GM21381 (cell line): Measurements from ENCODE around the gene PDE3B.
"Not testable (repeated sequence)": the region's sequence is repeated elsewhere in the genome, so short reads cannot be mapped to it uniquely, and the experiment has no call there.

Source experiments
- ATAC-seq: cut with Tn5 transposase; IDR thresholded peaks from one replicate; pipeline ENCODE4 v1.9.1; 2021; ENCODE audit warnings: mild to moderate bottlenecking, moderate library complexity; ENCODE audit not compliant: unreplicated experiment

The PDE3B gene

DNA sequence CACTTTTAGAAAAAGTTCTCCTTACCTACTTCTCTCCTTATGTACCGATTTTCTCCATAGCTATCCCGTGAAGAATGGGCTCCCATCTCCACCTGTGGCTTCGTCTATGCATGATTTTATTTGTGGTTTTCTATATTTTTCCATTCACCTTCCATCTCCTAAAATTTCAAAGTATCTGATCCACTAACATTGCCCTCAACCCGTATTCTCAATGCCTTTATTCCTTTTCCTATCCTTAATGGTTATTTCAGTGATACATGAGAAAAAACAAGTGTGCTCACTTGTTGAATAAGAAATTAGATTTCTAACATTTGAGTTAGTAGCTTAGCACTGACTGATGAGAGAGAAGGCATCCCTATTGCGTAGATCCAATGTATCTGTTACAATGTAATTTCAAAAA is 231.6 kb downstream of the PDE3B start:
- ATAC-seq: no peak

GRCh38 chr11:14881576-14882193 is 238.1 kb downstream of the PDE3B start:
- ATAC-seq: no peak

- no peak for ATAC-seq
These were observed 238.6 kb downstream of the PDE3B start for GRCh38 chr11:14882196-14882595.

DNA sequence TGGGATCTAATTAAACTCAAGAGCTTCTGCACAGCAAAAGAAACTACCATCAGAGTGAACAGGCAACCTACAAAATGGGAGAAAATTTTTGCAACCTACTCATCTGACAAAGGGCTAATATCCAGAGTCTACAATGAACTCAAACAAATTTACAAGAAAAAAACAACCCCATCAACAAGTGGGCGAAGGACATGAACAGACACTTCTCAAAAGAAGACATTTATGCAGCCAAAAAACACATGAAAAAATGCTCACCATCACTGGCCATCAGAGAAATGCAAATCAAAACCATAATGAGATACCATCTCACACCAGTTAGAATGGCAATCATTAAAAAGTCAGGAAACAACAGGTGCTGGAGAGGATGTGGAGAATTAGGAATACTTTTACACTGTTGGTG is 240.1 kb downstream of the PDE3B start:
- not testable (repeated sequence) for ATAC-seq

DNA sequence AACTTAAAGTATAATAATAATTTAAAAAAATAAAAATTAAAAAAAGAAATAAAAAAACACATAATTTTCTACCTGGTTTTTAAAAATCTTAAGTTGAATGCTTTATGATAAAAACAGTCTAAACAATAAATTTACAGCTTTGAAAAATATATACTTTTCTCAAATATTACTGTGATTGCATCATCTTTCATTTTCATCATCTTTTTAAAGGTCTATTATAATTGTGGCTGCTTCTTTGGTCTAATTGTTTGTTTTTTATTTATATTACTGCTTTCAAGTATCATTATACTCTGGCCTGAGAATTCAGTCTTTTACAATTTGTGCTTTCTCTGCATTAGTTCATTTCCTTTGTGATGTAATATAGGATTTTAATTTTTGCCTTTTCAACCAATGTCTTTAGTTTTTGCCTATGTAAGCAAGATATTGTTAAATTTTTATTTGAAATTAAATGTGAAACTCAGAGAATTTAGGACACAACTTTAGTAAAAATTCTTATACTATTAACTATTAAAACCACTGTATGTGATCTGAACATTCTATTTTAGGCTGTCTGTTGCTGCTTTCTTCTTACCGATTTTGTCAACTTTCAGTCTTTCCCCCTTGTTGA is 241.2 kb downstream of the PDE3B start:
- no peak for ATAC-seq

- no peak for ATAC-seq
These were observed 242.9 kb downstream of the PDE3B start for GRCh38 chr11:14886513-14886912.

GRCh38 chr11:14891143-14892035 is 247.8 kb downstream of the PDE3B start:
- ATAC-seq: peak; percentile 46

GRCh38 chr11:14892036-14892556 is 248.5 kb downstream of the PDE3B start, which contains the start of gene CYP2R1:
TSS of gene CYP2R1 (minus strand) at chr11:14892231. CDS start at chr11:14892205, 26 bp downstream.
- ATAC-seq: peak; percentile 96

GRCh38 chr11:14892577-14892976 is 249.0 kb downstream of the PDE3B start:
- ATAC-seq: no peak

- no peak for ATAC-seq
These were observed 251.3 kb downstream of the PDE3B start for GRCh38 chr11:14894657-14895598.

DNA sequence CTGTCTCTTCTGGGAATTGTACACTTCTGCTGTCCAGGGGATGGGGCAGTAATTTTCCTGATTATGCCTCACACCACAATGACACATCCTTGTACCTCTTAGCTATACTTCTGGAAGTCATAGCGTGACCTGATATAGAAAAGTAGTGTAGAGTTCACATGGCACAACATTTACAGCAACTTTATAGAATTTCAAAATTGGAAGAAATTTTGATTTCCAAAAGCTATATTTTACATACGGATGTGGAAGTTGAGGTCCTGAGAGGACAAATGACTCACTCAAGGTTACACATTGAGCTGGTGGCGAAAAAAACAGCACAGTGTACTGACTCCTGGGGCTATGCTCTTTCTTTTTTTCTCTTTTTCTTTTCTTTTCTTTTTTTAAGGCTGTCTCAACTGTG is 254.8 kb downstream of the PDE3B start:
- ATAC-seq: no peak

- no peak for ATAC-seq
These were observed 255.3 kb downstream of the PDE3B start for GRCh38 chr11:14898906-14899305.

DNA sequence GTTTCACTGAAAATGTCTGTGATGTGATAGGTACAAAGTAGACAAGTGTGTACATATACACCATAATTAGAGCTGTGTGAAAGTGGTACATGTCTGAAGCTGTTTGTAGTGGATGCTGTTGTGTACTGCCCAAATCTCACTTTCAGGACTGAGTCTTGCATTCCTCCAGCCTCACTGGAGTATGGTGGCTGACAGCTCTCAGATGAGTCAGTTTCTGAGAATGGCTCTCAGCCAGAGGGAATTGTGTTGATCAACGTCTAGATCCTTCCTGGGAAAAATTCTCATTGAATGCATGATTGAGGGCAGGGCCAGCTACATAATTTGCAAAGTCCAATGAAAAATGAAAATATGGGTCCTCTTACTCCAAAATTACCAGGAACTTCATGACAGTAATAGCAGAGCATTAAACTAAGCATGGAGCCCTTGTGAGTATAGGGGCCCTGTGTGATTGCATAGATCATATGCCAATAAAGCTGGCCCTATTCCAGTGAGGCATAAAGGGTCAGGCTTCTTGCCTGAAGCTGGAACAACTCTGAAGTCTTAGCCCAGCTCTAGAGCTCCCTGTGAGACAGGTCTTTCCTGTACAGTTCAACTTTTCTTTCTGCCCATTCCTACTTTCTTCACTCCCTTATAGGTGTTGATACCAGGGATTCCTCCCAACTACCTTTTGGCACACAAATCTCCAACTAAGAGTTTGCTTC is 259.2 kb downstream of the PDE3B start:
- no peak for ATAC-seq

- peak; percentile 45 for ATAC-seq
These were observed 261.1 kb downstream of the PDE3B start for GRCh38 chr11:14904745-14905103.

DNA sequence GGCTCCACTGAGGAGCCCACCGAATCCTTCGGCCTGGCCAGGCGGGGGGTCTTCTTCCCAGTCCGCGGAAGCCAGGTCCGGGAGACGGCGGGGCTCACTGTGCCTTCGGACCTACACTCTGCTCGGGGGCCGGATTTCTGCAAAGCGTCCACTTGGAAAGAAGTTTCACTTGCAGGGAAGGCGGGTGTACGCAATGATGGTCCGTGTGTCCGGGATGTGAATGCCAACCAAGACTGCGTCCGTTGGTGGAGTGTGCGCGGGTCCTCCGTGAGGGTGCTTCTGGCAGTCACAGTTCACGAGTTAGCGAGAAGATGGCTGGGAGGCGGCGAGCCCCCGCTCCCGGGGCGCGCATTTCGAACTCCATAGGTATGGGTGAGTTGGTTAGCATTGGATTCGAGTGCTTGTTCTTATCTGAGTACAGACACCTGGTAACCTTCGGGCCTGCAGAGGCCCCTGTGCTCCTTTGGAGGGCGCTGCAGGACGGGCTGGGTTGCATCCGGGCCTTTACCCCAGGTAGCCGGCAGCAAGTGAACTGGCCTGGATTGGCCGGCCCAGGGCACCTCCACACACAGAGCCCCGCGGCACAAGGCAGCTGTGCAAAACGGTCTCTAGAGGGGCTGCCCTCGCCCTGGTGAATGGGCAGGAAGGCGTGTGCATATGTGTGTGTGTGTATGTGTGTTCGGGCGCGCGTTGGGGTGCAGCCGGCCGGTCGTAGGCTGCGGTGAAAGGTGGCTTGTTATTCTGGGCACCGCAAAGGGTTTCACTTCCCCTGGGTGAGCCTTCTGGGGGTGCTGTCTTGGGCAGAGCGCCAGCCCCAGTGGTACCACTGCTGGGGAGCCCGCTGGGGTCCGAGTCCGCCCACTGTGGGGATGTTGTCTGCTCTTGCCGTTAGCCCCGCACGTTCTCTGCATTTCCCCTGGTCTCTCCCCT is 261.8 kb downstream of the PDE3B start:
- peak; percentile 64 for ATAC-seq

DNA sequence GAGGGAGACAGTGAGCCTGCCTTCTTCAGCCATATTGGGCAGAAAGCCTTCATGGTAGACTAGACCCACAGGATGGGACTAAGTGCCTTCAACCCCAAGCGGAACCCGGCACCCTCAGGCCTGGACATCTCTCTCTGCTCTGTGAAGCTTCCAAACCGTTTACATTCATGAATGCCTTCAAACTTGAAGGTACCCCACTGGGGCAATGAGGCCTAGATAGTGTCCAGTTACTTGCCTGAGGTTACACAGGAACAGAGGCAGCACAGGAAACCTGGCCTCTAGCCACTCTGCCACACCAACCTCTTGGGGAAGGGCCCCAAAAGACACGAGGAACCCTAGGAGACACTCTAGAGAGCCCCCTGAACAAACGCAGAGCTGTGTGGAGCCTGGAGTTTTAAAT is 263.0 kb downstream of the PDE3B start:
- no peak for ATAC-seq

DNA sequence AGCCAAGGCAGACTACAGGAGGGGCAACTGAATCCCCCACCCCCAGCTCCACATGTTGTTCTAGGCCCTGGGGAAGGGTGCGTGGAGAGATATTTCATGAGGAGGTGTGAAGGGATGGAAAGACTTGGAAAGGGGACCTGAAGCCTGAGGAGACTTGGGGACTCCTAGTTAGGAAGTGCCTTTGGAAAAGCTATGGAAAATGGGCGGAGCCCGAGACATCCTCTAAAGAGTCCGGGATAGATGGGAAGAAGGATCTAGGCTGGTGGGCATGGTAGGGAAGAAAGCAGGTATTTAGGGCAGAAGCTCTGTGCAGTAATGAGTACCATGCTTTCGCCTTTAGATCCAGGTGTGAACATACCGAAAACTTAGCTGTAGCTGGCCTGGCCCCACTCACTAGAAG is 263.4 kb downstream of the PDE3B start:
- ATAC-seq: no peak

DNA sequence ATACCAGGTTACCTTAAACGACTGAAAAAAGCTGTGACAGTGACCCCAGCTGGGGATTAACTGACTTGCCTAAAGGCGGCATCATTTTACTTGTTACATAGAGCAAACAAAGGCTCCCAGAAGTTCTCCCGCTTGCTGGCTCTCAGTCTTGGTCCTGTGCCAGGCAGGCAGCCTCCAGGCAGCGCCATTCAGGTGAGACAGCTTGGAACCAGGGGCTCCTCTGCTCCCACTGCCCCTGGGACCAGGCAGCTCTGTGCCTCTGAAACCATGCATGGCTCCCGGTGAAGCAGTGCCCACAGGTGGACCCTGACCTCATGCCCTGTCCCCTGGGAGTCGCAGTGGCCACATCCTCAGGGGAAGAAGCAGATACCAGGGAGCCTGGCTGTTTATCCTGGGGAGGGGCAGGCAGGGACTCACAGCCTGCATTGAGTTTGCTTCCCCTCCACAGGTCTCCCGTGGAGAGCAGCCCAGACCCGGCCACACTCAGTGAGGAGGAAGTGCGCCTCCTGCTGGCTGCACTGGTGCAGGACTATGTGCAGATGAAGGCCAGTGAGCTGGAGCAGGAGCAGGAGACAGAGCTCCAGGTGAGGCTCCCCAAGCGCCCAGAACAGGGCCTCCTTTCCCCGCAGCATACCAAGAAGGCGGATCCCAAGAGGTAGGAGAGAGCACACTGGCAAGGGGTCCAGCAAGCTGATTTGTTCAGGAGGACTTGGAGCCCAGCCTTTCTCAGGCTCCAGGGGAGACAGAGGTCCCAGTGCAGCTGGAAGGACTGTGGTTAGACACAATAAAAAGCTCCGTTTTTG is 264.0 kb downstream of the PDE3B start:
- peak; percentile 42 for ATAC-seq
